HG03571 (cell line): ENCODE data around the gene HDGF.

Experiments used
- ATAC-seq: cut with Tn5 transposase; IDR thresholded peaks from one replicate; pipeline ENCODE4 v1.9.1; 2021; ENCODE audit not compliant: unreplicated experiment

HDGF gene

DNA sequence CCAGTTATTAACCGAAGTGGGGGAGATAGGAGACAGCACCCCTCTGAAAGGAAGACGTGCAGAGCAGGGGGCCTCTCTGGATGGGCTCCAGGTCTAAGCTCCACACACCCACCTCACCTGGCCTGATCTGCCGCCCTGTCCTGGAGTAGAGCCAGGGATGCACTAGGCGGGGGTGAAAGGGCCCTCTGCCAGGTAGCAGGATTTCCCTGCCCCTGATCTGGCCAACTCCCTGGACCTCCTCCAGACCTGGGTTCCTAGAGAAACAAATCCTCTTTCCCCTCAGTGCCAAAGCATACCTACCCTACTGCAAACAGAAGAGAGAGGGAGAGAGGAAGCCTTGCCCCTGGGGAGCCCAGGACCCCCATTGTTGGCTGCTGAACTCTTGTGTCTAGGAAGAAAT lies 48.1 kb downstream of the HDGF start:
- ATAC-seq, result no peak

DNA sequence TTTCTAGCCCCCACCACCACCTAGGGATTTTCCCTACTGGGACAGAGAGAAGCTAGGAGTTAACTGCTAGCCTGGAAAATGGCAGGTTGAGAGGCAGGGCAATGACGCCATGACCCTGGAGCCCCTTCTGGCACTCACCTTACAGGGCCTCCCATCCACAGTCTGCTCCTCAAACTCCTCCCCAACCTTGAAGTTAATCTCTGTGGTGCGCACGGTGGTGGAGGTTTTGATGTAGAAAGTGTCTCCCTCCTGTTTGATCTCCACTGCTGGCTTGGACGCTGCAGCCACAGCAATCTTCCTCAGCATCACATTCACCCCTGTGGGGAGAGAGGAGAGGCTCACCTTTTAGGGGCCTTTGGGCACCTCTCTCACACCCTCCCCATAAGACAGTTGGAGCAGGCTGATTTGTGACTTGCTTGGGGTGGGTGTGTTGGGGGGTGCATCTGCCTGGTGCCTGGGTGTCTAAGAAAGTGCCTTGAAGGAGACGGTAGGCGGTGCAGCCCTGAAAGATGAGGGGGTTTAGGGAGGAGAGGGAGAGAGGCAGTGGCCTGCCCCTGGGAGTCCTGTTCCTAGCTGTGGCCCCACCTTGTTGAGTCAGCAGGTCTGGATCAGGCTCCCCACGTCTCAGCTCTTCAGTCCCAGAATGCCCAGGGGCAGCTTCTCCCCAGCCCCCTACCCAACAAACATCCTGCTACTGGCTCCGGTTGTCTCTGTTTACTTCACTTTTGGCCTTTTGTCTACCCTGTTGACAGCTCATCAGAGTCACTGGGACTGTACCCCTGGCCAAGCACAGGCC lies 50.5 kb downstream of the HDGF start:
- ATAC-seq, result no peak

DNA sequence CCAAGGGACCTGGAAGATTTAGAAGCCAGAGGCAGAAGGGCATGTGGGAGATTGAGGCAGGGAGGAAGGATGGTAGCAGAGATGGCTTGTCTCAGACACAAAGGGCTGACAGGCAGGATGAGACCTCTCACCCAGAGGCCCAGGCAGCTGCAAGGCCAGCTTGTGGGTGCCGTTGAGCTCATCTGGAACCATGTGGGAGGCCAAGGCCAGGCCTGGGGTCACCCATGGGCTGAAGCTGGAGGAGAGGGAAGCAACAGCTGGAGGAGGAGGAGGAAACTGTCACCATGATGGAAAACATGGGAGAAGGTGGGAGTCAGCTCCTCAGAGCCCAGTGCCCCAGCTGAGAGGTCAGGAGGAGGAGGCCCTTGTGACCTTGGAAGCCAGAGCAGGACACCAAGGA lies 52.5 kb downstream of the HDGF start:
- no peak for ATAC-seq

DNA sequence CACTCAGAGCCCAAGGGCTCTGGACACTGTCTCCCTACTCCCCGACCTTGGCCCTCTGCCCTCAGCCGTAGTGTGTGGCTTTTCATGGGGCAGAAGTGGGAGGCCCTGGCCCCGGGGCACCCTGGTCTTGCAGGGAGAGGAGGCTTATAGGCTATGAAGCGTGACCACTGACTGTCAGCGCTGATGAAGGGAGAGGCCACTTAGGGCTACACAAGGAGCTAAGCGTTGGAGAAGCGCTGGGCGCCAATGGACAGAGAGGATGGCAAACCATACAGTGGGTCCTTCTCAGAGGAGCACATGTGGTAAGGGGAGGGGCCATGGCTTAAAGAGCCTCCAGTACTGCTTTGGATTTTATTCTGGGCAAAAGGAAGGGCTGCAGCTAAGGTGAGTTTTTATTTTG lies 54.0 kb downstream of the HDGF start:
- no peak for ATAC-seq

DNA sequence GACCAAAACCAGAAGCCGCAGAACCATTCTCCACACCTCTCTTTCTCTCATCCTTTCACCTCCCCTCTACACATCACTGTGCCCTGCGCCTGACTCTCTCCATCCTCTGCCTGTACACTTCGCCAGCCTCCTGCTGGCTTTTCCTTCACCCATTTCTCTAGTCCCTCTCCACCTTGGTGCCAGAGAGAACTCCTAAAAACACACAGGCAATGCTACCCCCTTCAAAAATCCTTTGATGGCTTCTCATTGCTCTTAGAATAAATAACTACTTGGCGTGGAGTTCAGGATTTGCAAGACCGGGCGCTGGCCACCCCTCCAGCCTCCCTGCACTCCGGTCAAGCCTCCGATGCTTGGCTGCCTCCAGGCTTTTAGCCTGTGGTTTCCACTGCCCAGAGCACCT lies 54.7 kb downstream of the HDGF start:
- ATAC-seq, result no peak

- no peak for ATAC-seq
Measured at GRCh38 chr1:156694690-156694962, 56.8 kb downstream of the HDGF start.

GRCh38 chr1:156693848-156694689 lies 57.4 kb downstream of the HDGF start:
- no peak for ATAC-seq

DNA sequence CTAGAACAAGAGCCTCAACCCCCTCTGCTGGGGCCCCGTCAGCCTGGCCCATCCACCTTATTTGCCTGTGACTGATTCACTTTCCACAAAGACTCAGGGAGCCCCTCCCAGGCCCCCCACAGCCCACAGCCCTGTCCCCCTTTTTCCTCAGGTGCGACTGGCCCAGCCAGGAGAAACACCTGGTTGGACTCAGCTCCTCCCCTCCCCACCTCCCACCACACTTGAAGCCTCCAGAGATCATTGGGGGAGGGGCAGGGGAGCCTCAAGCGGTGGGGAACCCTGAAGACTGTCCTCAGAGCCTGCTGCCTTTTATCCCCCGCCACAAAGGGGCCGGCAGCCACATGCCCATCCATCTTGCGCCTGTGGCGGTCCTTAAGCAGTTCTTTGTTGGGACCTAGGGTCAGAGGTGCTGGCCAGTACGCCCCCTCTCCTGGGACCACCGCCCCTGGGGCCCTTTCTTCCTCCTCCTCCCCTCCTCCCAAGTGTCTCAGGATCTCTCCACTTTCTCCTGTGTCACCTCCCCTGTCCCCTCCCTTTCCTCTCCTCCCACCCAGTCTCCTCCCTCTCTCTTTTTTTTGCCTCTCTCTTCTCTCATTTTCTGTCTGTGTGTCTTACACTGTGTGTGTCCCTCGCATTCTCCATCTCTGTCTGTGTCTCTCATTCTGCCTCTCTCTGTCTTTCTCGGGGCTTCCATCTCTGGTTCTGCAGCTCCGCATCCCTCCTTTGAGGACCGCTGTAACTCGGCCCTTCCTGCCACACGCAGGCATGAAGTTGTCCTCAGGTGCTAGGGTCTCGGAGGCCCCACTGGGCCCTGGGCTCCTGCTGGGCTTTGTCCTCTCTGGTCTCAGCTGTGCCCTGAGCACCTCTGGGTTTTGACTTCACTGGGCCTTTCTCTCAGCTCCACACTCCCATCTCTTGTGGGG lies 58.3 kb downstream of the HDGF start:
- ATAC-seq, result no peak

DNA sequence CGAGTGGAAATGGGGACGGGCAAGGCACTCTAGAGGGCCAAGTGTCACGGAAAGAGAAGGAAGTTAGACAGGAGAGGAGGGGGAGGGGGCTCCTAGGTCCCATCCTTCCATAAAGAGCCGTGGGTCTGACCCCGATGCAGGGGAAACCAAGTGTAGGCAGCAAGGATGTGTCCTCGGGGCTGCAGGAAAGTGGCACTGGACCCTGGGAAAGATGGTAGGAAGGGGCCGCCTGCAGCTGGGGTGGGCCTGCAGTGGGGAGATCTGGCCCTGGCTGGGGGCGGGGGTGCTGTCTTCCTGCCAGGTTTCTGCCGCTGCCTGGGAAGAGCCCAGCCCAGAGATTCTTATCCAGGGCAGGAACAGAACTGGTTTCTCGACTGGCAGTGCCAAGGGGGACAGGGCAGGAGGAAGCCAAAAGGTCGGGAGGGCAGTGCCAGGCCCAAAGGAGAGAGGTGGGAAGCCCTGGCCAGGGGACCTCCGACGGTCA lies 59.0 kb downstream of the HDGF start:
- no peak for ATAC-seq
